IMR-90 (cell line): ENCODE data around the gene CDH15. TPM values are rescaled to one million over a fixed set of nuclear protein-coding genes. Genes with fewer than 3 reads are reported as not detected.

ENCODE experiments used
- ATAC-seq: fragments of 200-7000 bp; cut with Tn5 transposase; 2 replicates; pipeline ENCODE4 v1.9.1; 2020; ENCODE audit warnings: low read depth, mild to moderate bottlenecking, moderate library complexity
- BruUV-seq: library from RNA; stranded (reverse); fragments of 400-500 nt; replicated peaks from 2 replicates; lab custom pipeline; 2021; lab: Mats Ljungman, UMichigan
- CTCF ChIA-PET: fragments of 300-600 bp; formaldehyde crosslinking; extraction: SDS; loops from one replicate; lab custom pipeline; 2021; ENCODE audit warnings: antibody characterized with exemption; lab: Yijun Ruan, JAX
- POLR2A ChIA-PET: fragments of 300-600 bp; sonication (Branson Sonifier 250); formaldehyde crosslinking; loops from one replicate; lab custom pipeline; 2022; ENCODE audit warnings: antibody characterized with exemption; ENCODE audit not compliant: unreplicated experiment; lab: Charles Lee
- DNase-seq: peaks from one replicate; pipeline ENCODE4 v3.0.0; 2013
- H2AFZ ChIP-seq: replicated peaks from 2 replicates; pipeline ENCODE3; 2013; ENCODE audit warnings: low read length, mild to moderate bottlenecking; ENCODE audit not compliant: poor library complexity
- H2AK5ac ChIP-seq: 2 replicates; pipeline ENCODE4 v1.6.1; 2013; ENCODE audit warnings: low read depth, low read length, inconsistent platforms
- H2AK9ac ChIP-seq: replicated peaks from 2 replicates; pipeline ENCODE3; 2013; ENCODE audit warnings: mild to moderate bottlenecking, low read depth, low read length, moderate library complexity; ENCODE audit not compliant: poor library complexity
- H2BK120ac ChIP-seq: 2 replicates; pipeline ENCODE4 v1.6.1; 2013; ENCODE audit warnings: low read depth, low read length, inconsistent platforms
- H2BK15ac ChIP-seq: 3 replicates; pipeline ENCODE4 v1.6.1; 2013; ENCODE audit warnings: low read depth, low read length, inconsistent platforms
- H2BK20ac ChIP-seq: 2 replicates; pipeline ENCODE4 v1.6.1; 2013; ENCODE audit warnings: low read depth, mild to moderate bottlenecking, inconsistent platforms, low read length, moderate library complexity
- H2BK5ac ChIP-seq: 2 replicates; pipeline ENCODE4 v1.6.1; 2013; ENCODE audit warnings: mild to moderate bottlenecking, low read depth, low read length, inconsistent platforms; ENCODE audit not compliant: poor library complexity, severe bottlenecking
- H3K14ac ChIP-seq: replicated peaks from 2 replicates; pipeline ENCODE4 v1.6.1; 2013; ENCODE audit warnings: low read depth, low read length, inconsistent platforms
- H3K18ac ChIP-seq: 2 replicates; pipeline ENCODE4 v1.6.1; 2013; ENCODE audit warnings: low read depth, low read length, control low read depth
- H3K23ac ChIP-seq: 2 replicates; pipeline ENCODE4 v1.6.1; 2013; ENCODE audit warnings: low read depth, low read length, inconsistent platforms
- H3K27ac ChIP-seq: 2 replicates; pipeline ENCODE4 v1.5.1; 2013; ENCODE audit warnings: mild to moderate bottlenecking, control low read depth, low read length; ENCODE audit not compliant: insufficient read depth
- H3K27me3 ChIP-seq: 2 replicates; pipeline ENCODE4 v1.6.1; 2013; ENCODE audit warnings: low read length; ENCODE audit not compliant: control insufficient read depth, insufficient read depth
- H3K36me3 ChIP-seq: 2 replicates; pipeline ENCODE4 v1.6.1; 2013; ENCODE audit warnings: low read length, mixed read lengths; ENCODE audit not compliant: control insufficient read depth, insufficient read depth
- H3K4ac ChIP-seq: 2 replicates; pipeline ENCODE4 v1.6.1; 2013; ENCODE audit warnings: low read depth, low read length, inconsistent platforms
- H3K4me1 ChIP-seq: 2 replicates; pipeline ENCODE4 v1.6.1; 2013; ENCODE audit warnings: low read length, mixed read lengths; ENCODE audit not compliant: control insufficient read depth, insufficient read depth
- H3K4me2 ChIP-seq: 2 replicates; pipeline ENCODE4 v1.6.1; 2013; ENCODE audit warnings: low read depth, mild to moderate bottlenecking, control low read depth, low read length, moderate library complexity
- H3K4me3 ChIP-seq: 2 replicates; pipeline ENCODE4 v1.5.1; 2013; ENCODE audit warnings: low read depth, mild to moderate bottlenecking, control low read depth, low read length, moderate library complexity; ENCODE audit not compliant: insufficient read depth
- H3K56ac ChIP-seq: 2 replicates; pipeline ENCODE4 v1.6.1; 2013; ENCODE audit warnings: low read length, inconsistent platforms; ENCODE audit not compliant: insufficient read depth; ENCODE audit errors: extremely low read depth
- H3K79me1 ChIP-seq, 2 experiments: 2 replicates each; pipeline ENCODE4 v1.6.1; 2013; ENCODE audit warnings: low read length in 2 of 2, inconsistent platforms in 1 of 2, low read depth in 1 of 2
- H3K9ac ChIP-seq: 2 replicates; pipeline ENCODE4 v1.6.1; 2013; ENCODE audit warnings: low read depth, low read length, control low read depth
- H3K9me1 ChIP-seq: 2 replicates; pipeline ENCODE4 v1.6.1; 2013; ENCODE audit warnings: low read length, inconsistent platforms; ENCODE audit not compliant: insufficient read depth
- H3K9me3 ChIP-seq: 2 replicates; pipeline ENCODE4 v1.6.1; 2013; ENCODE audit warnings: low read length; ENCODE audit not compliant: control insufficient read depth, insufficient read depth
- H4K20me1 ChIP-seq: 2 replicates; pipeline ENCODE4 v1.6.1; 2013; ENCODE audit warnings: low read length, inconsistent platforms; ENCODE audit not compliant: insufficient read depth
- H4K5ac ChIP-seq: 2 replicates; pipeline ENCODE4 v1.6.1; 2013; ENCODE audit warnings: mild to moderate bottlenecking, low read depth, low read length, control low read depth
- H4K8ac ChIP-seq, 2 experiments: 2 replicates each; pipeline ENCODE4 v1.6.1; 2013; ENCODE audit warnings: low read depth in 2 of 2, low read length in 2 of 2, control low read depth in 1 of 2, inconsistent platforms in 1 of 2
- H4K91ac ChIP-seq: 2 replicates; pipeline ENCODE4 v1.6.1; 2013; ENCODE audit warnings: low read depth, low read length, inconsistent platforms; ENCODE audit not compliant: insufficient read depth
- BHLHE40 ChIP-seq: fragments of 150-350 bp; IDR thresholded peaks from 2 replicates; pipeline ENCODE4 v1.6.1; 2016; ENCODE audit warnings: mild to moderate bottlenecking, low read depth, low read length
- CEBPB ChIP-seq: IDR thresholded peaks from 2 replicates; pipeline ENCODE4 v1.6.1; 2012; ENCODE audit warnings: low read depth, low read length, improper control_type of control experiment
- CHD1 ChIP-seq: IDR thresholded peaks from 2 replicates; pipeline ENCODE4 v1.6.1; 2012; ENCODE audit warnings: low read depth, low read length, improper control_type of control experiment
- MAFK ChIP-seq: IDR thresholded peaks from 2 replicates; pipeline ENCODE4 v1.6.1; 2012; ENCODE audit warnings: low read depth, low read length, improper control_type of control experiment
- MAZ ChIP-seq: IDR thresholded peaks from 2 replicates; pipeline ENCODE4 v1.6.1; 2012; ENCODE audit warnings: low read depth, mild to moderate bottlenecking, low read length, improper control_type of control experiment, moderate library complexity, borderline replicate concordance
- MXI1 ChIP-seq: IDR thresholded peaks from 2 replicates; pipeline ENCODE4 v1.6.1; 2012; ENCODE audit warnings: low read depth, mild to moderate bottlenecking, low read length, moderate library complexity, borderline replicate concordance
- NFE2L2 ChIP-seq: fragments of 150-350 bp; IDR thresholded peaks from 2 replicates; pipeline ENCODE4 v1.6.1; 2016; ENCODE audit warnings: low read depth, mild to moderate bottlenecking, low read length
- POLR2A ChIP-seq: IDR thresholded peaks from 2 replicates; pipeline ENCODE4 v1.6.1; 2012; ENCODE audit warnings: mild to moderate bottlenecking, low read depth, low read length
- RAD21 ChIP-seq: IDR thresholded peaks from 2 replicates; pipeline ENCODE4 v1.6.1; 2012; ENCODE audit warnings: low read length, improper control_type of control experiment
- RCOR1 ChIP-seq: IDR thresholded peaks from 2 replicates; pipeline ENCODE4 v1.6.1; 2012; ENCODE audit warnings: mild to moderate bottlenecking, low read length, improper control_type of control experiment; ENCODE audit not compliant: insufficient replicate concordance
- WGBS, 2 experiments: methylation state at CpG; one replicate each; pipeline versions ENCODE4 v1.1.5 to v1.1.7; 2013; ENCODE audit warnings: missing lambda C conversion rate in 2 of 2; ENCODE audit not compliant: insufficient read length in 1 of 2; ENCODE audit errors: extremely low coverage in 2 of 2; 5-methylcytosine and 5-hydroxymethylcytosine counted together
- dilution Hi-C: fragments of 300-500 bp; cut with HindIII; formaldehyde crosslinking; loops from one replicate; pipeline ENCODE4 v1.14.3; 2018; ENCODE audit warnings: low sequenced_read_pairs; ENCODE audit not compliant: unreplicated experiment
- in situ Hi-C: fragments of 300-500 bp; cut with MboI; formaldehyde crosslinking; loops from 3 replicates; pipeline ENCODE4 v1.14.3; 2019; ENCODE audit warnings: low sequenced_read_pairs, inconsistent platforms, mixed read lengths
- intact Hi-C: fragments of 100-400 bp; cut with micrococcal nuclease; formaldehyde crosslinking; loops from 2 replicates; pipeline ENCODE4 v1.10.0; 2022
- polyA plus RNA-seq, 3 experiments: library from polyadenylated mRNA; depleted of rRNA; stranded (reverse); fragments of >200 nt; gene quantifications; 2 replicates each; pipeline ENCODE4 v1.2.3, GENCODE V29; 2012; ENCODE audit warnings: low replicate concordance in 1 of 3
- total RNA-seq: library from RNA; depleted of rRNA; stranded (reverse); fragments of >200 nt; gene quantifications from 2 replicates; pipeline ENCODE4 v1.2.3, GENCODE V29; 2012
- TF ChIP-seq, protein P1 (sequence below): conservative IDR thresholded peaks from 2 replicates; pipeline ENCODE4 v1.5.1; 2012; ENCODE audit warnings: mild to moderate bottlenecking, low read depth, low read length, improper control_type of control experiment

Gene CDH15
- total and polyA plus RNA-seq, 2 of the 4 experiments (the other 2 are of a cell fraction): 0.18 to 0.62 TPM

DNA sequence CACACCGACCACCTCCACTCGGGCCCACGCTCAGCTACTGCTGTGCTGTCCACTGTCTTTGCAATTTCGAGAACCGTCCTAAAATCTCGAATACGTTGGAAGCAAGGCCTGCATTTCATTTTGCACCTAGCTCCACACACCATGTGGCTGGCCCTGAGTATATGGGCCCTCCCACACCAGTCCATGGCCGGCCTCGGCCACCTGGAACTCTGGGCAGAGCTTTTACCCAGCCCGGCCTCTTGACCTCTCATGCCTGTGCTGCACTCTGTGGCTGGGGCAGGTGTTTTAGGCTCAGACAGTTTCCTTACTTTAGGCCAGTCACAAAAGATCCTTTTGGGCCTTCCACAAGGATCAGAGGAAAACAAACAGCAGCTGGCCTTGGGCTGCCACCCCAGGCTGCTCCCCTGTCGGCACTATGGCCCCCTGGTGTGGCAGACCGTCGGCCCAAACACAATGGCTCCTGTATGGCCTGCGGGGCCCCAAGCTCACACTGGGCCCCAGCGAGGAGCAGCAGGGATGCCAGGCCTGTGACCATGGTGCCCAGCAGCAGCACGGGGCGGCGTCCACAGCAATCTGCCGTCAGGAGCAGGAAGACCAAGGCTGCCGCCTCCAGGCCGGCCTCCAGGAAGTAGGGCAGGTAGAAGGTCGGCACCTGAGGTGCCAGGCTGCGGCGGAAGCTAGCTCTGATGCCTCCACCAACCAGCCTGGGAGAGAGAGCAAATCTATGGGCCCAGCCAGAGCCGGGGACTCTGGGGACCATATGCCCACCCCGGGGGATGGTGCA is 26.3 kb downstream of the CDH15 start:
- no peak overlapping the region for H2AK5ac ChIP-seq
- 82% methylated on average over 10 of the region's 26 CpGs; no CpG with 5 or more reads in 1 of the 2 experiments for WGBS, 2 experiments
- no peak overlapping the region for H2BK5ac ChIP-seq
- H2AFZ ChIP-seq: no peak overlapping the region
- dilution Hi-C loops: no loop called here
- no peak overlapping the region for H3K4me3 ChIP-seq
- H3K18ac ChIP-seq: no peak overlapping the region
- no peak overlapping the region for H3K23ac ChIP-seq
- POLR2A ChIA-PET: interaction anchor here (0.5 kb wide), 1 partner anchor 606 kb away, joined by 11 read pairs; no protein-coding TSS in a partner anchor
- no peak overlapping the region for H3K56ac ChIP-seq
- H3K9me1 ChIP-seq: no peaks in the 10 kb centered on the region
- no peak overlapping the region for H4K91ac ChIP-seq
- no peak overlapping the region for H2BK120ac ChIP-seq
- peaks cover 5% of the 10 kb centered on the region for H3K9me3 ChIP-seq
- peaks cover 32% of the 10 kb centered on the region for H3K27me3 ChIP-seq
- no peak overlapping the region for H3K14ac ChIP-seq
- intact Hi-C loops: no loop called here
- TF ChIP-seq RCOR1: no peak
- no peak for TF ChIP-seq RAD21
- TF ChIP-seq NFE2L2: no peak
- TF ChIP-seq CHD1: no peak
- TF ChIP-seq CEBPB: no peak
- TF ChIP-seq MXI1: no peak
- TF ChIP-seq, protein P1, sequence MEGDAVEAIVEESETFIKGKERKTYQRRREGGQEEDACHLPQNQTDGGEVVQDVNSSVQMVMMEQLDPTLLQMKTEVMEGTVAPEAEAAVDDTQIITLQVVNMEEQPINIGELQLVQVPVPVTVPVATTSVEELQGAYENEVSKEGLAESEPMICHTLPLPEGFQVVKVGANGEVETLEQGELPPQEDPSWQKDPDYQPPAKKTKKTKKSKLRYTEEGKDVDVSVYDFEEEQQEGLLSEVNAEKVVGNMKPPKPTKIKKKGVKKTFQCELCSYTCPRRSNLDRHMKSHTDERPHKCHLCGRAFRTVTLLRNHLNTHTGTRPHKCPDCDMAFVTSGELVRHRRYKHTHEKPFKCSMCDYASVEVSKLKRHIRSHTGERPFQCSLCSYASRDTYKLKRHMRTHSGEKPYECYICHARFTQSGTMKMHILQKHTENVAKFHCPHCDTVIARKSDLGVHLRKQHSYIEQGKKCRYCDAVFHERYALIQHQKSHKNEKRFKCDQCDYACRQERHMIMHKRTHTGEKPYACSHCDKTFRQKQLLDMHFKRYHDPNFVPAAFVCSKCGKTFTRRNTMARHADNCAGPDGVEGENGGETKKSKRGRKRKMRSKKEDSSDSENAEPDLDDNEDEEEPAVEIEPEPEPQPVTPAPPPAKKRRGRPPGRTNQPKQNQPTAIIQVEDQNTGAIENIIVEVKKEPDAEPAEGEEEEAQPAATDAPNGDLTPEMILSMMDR: no peak
- TF ChIP-seq MAFK: no peak
- no peak for TF ChIP-seq MAZ
- TF ChIP-seq BHLHE40: no peak
- TF ChIP-seq POLR2A: no peak
- H3K4me2 ChIP-seq: no peak overlapping the region
- no peak overlapping the region for H4K5ac ChIP-seq
- no peak overlapping the region for H2BK15ac ChIP-seq
- peaks cover 7% of the 10 kb centered on the region for H4K20me1 ChIP-seq
- in situ Hi-C loops: no loop called here
- no peak overlapping the region for H3K4ac ChIP-seq
- no TSS peak for BruUV-seq
- ATAC-seq (no peak), DNase-seq (no peak)
- H3K9ac ChIP-seq: no peak overlapping the region
- no peaks in the 10 kb centered on the region for H3K79me1 ChIP-seq
- no peak overlapping the region for H2BK20ac ChIP-seq
- no peaks in the 10 kb centered on the region for H3K36me3 ChIP-seq
- CTCF ChIA-PET: no interaction called here
- no peak overlapping the region for H3K27ac ChIP-seq
- H4K8ac ChIP-seq: no peak overlapping the region
- no peak overlapping the region for H2AK9ac ChIP-seq
- H3K4me1 ChIP-seq: peaks cover 8% of the 10 kb centered on the region
